Measurements from ENCODE around the gene SEC22A.

SEC22A gene

GRCh38 chr3:123287051-123287961 is 85.6 kb downstream of the SEC22A start:
- no peak for DNase-seq (ENCODE audit: low read depth in 2 of 3, low spot score in 2 of 3)

GRCh38 chr3:123287962-123288302 is 86.2 kb downstream of the SEC22A start:
- no peak for DNase-seq (ENCODE audit: low read depth in 2 of 3, low spot score in 2 of 3)

- DNase-seq (ENCODE audit: low read depth in 2 of 3, low spot score in 2 of 3) = no peak
These were observed 87.8 kb downstream of the SEC22A start for GRCh38 chr3:123289391-123290106.

- no peak for DNase-seq (ENCODE audit: low read depth in 2 of 3, low spot score in 2 of 3)
These were observed 88.6 kb downstream of the SEC22A start for GRCh38 chr3:123290107-123290930.

GRCh38 chr3:123290962-123291361 is 89.2 kb downstream of the SEC22A start:
- DNase-seq (ENCODE audit: low read depth in 2 of 3, low spot score in 2 of 3) = no peak

- DNase-seq (ENCODE audit: low read depth in 2 of 3, low spot score in 2 of 3) = no peak
These were observed 89.7 kb downstream of the SEC22A start for GRCh38 chr3:123291404-123291803.

GRCh38 chr3:123292321-123293310 is 90.9 kb downstream of the SEC22A start:
- no peak for DNase-seq (ENCODE audit: low read depth in 2 of 3, low spot score in 2 of 3)

- DNase-seq (ENCODE audit: low read depth in 2 of 3, low spot score in 2 of 3) = no peak
These were observed 92.7 kb downstream of the SEC22A start for GRCh38 chr3:123294296-123294938.

- no peak for DNase-seq (ENCODE audit: low read depth in 2 of 3, low spot score in 2 of 3)
These were observed 93.6 kb downstream of the SEC22A start for GRCh38 chr3:123295171-123295900.

GRCh38 chr3:123295901-123296250 is 94.1 kb downstream of the SEC22A start:
- no peak for DNase-seq (ENCODE audit: low read depth in 2 of 3, low spot score in 2 of 3)

GRCh38 chr3:123296261-123296660 is 94.5 kb downstream of the SEC22A start:
- DNase-seq (ENCODE audit: low read depth in 2 of 3, low spot score in 2 of 3) = no peak

- DNase-seq (ENCODE audit: low read depth in 2 of 3, low spot score in 2 of 3) = no peak
These were observed 95.3 kb downstream of the SEC22A start for GRCh38 chr3:123296836-123297626.

- DNase-seq (ENCODE audit: low read depth in 2 of 3, low spot score in 2 of 3) = no peak
These were observed 95.8 kb downstream of the SEC22A start for GRCh38 chr3:123297627-123297899.

- no peak for DNase-seq (ENCODE audit: low read depth in 2 of 3, low spot score in 2 of 3)
These were observed 97.2 kb downstream of the SEC22A start for GRCh38 chr3:123298903-123299302.

- DNase-seq (ENCODE audit: low read depth in 2 of 3, low spot score in 2 of 3) = no peak
These were observed 97.8 kb downstream of the SEC22A start for GRCh38 chr3:123299581-123299980.

GRCh38 chr3:123300056-123300455 is 98.3 kb downstream of the SEC22A start:
- no peak for DNase-seq (ENCODE audit: low read depth in 2 of 3, low spot score in 2 of 3)

GRCh38 chr3:123300583-123300982 is 98.8 kb downstream of the SEC22A start:
- DNase-seq (ENCODE audit: low read depth in 2 of 3, low spot score in 2 of 3) = no peak

- DNase-seq (ENCODE audit: low read depth in 2 of 3, low spot score in 2 of 3) = no peak
These were observed 99.8 kb downstream of the SEC22A start for GRCh38 chr3:123301331-123302184.
